HG03175 (cell line): ENCODE measurements around the gene USH1G.
"Not testable (repeated sequence)": the region's sequence is repeated elsewhere in the genome, so short reads cannot be mapped to it uniquely, and the experiment has no call there.

ENCODE experiments used
- ATAC-seq: cut with Tn5 transposase; IDR thresholded peaks from one replicate; pipeline ENCODE4 v1.9.1; 2021; ENCODE audit warnings: mild to moderate bottlenecking, moderate library complexity; ENCODE audit not compliant: unreplicated experiment

The USH1G gene

DNA sequence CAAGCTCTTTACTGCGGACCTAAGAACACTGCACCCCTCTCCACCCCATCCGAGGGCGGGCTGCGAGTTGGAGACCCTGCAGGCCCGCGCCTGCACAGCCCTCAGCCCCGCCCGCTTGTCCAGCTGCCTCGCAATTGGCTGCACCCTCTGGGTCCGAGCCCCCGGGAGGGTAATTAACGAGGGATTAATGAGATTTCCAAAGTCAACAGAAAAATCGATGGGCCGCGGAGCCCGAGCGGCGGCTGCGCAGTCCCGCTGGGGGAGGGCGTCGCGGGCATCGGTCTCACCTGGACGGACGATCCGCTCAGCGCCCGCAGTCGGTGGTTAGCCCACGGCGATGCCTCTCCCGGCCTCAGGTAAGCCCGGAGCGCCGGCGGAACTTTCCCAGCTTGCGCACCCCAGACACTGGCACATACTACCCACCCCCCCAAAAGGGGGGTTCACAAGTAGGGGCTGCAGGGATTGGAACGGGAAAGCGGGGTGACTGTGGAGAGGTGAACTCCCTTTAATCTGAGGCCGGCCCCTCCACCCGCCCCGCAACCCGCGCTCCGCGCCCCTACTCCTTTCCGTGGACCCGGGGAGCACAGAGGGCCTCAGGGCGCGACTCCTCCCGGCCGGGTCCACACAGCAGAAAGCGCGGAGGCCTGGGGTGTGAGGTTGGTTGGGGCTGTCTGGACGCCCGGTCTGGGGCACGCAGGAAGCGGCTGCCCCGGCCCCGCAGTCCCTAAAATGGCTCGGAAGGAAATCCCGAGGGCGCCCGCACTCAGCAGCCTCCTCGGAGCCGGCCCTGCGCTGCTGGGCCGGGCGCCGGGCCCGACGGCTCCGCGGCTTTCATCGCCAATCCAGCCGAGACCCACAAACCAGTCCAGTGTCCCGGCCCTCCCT lies 12.8 kb upstream of the USH1G start, which contains the start of gene OTOP3:
Gene OTOP3 (plus strand): TSS at position 314 of the 885 bp plus-strand sequence. CDS start 24 bp downstream, at position 338.
- ATAC-seq: no peak

DNA sequence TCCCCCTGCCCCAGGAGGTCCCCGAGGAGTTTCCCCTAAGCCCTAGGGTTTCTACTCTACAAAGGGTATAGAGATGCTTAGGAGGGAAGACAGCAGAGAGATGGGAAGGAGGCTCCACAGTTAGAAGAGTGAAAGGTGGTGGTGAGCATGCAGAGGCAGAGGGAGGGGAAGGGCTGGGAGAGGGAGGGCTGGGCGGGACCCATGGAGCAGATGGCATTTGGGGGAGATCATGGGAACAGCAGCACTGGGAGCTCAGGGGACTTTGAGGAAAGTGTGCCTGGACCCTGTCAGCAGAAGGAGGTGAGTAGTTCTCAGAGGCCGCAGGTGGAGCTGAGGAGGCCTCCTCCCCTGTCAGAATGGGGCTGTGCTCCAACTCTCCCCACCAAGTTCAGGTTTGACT lies 12.0 kb upstream of the USH1G start:
- ATAC-seq: no peak

DNA sequence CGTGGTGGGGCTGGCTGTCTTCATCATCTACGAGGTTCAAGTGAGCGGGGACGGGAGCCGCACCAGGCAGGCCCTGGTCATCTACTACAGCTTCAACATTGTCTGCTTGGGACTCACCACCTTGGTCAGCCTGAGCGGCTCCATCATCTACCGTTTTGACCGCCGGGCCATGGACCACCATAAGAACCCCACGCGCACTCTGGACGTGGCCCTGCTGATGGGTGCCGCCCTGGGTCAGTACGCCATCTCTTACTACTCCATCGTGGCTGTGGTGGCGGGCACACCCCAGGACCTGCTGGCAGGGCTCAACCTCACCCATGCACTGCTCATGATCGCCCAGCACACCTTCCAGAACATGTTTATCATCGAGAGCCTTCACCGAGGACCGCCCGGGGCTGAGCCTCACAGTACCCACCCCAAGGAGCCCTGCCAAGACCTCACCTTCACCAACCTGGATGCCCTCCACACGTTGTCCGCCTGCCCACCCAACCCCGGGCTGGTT lies 7.5 kb upstream of the USH1G start:
- ATAC-seq: no peak

DNA sequence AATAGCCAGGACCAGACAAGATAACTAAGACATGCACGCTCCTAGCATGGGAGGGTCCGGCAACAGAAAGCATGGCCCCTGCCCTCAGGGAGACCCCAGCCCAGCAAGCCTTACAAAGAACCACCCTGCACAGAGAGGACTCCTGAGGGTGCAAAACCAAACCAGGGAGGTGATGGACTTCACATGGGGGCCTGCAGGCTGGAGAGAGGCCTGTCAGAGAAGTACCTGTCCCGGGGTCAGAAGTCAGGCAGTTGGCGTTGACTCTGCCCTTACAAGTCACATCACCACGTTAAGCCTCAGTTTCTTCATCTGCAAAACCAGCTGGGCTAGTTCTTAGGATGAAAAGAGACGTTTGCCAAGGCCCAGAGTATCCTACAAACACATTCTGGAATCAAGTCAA lies 5.7 kb upstream of the USH1G start:
- ATAC-seq: no peak

DNA sequence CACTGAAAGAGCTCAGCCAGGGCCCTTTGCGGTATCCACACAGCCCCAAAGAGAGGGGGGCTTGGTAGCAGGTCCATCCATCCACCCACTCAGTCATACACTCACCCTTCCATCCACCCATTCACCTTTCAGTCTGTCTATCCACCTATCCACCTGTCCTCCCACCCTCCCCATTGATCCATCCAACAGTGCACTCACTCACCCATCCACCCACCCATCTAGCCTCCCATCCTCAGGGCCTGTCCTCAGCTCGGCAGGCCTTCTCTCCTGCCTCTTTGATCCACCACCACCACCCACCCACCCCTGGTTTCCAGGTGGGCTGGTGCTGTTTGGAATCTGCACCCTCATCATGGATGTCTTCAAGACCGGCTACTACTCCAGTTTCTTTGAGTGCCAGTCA lies 2.2 kb upstream of the USH1G start:
- no peak for ATAC-seq

DNA sequence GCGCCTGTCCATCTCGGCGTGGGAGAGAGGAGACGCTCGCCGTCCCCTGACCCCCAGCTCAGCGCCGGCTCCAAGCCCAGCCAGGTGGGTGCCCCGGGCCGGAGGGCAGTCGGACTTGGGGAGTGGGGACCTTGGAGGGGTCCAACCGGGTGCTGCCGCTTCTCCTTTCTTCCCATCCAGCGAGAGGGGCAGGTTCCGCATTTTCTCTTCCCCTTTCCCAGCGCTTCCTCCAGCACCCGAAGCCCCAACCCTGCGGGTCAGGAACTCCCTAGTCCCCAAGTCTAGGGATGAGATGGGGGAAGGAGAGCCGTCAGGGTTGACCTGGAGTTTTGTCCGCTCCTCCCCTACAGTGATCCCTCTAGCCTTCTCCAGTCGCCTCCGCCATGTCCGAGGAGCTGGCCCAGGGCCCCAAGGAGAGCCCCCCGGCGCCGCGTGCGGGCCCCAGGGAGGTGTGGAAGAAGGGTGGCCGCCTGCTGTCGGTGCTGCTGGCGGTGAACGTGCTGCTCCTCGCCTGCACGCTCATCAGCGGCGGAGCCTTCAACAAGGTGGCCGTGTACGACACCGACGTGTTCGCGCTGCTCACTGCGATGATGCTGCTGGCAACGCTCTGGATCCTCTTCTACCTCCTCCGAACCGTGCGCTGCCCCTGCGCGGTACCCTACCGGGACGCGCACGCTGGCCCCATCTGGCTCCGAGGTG lies 1.3 kb upstream of the USH1G start, which contains the start of gene OTOP2:
Gene OTOP2 (plus strand): TSS at position 24 of the 699 bp plus-strand sequence. CDS start 360 bp downstream, at position 384.
- no peak for ATAC-seq

DNA sequence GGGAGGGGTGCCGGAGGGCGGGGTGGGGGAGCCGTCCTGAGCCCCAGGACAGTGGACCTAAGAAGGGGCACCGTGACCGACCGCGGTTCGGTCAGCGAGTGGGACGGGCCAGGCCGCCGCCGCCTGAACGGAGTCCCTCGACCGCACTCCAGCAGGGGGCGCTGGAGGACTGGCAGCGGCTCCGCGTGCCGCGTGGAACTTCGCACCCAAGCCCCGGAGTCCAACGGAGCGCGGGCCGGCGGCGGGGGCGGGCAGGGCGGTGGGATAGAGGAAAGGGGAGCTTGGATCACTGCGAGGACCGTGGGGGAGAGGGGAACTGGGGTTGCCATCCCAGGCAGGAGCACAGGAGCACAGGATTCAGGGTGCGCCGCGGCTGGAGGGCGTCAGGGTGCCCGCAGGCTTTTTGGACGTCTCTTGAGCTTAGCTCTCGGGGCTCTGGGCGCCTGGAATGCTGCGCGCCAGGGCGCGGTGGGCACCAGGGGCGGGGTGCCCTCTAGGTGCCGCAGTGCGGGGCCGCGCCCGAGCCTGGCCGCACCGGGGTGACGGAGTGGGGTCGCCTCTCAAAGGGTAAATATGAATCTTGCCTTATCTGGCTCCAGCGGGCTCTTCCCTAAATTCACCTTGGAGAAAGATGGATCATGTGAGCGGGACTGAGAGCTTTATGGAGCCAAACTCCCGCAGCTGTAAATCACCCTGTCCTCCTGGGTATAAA lies 639 bp upstream of the USH1G start:
- ATAC-seq: no peak

DNA sequence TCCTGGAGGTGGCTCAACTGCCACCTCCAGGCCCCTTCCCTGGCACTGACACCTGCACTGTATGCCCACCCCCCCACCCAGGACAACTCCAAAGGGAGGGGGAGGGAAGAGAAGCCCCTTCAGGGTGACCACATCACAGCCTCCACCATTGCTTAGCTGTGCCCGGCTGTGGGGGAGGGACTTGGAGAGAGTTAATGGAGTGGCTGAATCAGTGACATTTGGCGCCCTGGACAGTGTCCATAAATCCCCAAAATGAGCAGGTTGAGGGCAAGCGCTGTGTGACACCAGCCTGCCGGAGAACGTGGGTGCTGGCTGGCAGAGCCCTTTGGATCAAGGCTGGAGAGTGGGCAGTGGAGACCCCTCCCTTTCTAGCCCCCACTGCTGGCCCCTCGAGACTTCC lies 883 bp downstream of the USH1G start:
- ATAC-seq: no peak

DNA sequence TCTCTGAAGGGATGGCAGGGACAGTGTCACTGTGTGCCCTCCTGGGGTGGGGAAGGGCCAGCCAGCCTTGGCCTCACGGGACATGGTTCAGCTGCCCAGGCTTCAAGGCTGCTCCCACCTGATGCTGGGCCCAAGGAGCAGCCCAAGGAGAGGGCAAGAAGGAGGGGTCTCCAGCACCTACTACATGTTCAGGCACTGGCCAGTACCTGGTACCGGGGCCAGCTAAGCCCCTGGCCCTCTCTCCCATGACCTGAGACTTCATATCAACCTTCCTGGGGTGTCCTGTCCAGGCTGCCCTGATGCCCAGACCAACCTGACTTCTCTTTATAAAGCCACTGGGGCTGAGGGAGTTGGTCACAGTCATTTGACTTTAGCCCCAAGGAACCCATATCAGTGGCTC lies 1.3 kb downstream of the USH1G start:
- ATAC-seq: no peak

DNA sequence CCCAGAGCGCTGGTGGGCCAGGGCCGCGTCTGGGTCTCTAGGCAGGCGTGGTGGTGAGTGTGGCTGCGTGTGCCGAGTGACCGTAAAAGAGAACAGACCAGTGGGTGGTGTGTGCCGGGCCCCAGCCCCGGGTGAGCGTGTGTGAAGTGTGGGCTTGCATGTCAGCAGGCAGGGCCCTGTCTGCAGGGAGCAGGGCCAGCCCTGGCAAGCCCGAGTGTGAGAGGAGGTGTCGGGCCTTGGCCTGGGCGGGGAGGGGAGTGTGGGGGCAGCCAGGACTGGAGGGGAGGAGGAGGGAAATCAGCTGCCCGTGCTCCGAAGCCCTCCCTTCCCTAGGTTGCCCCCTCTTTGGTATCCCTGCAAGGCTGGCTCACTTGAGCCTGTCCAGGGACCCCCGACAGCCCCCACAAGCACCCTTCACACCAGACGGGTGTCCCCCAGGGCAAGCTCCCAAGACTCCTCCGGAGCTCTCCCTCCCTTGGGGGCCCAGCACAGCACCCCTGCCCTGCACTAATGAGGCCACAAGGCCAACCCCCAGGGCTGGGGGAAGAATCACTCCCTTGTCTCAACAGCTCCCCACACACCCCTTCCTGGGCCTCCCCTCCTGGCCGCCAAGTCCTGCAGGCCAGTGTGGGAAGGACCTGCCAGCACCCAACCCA lies 1.9 kb downstream of the USH1G start:
- no peak for ATAC-seq

DNA sequence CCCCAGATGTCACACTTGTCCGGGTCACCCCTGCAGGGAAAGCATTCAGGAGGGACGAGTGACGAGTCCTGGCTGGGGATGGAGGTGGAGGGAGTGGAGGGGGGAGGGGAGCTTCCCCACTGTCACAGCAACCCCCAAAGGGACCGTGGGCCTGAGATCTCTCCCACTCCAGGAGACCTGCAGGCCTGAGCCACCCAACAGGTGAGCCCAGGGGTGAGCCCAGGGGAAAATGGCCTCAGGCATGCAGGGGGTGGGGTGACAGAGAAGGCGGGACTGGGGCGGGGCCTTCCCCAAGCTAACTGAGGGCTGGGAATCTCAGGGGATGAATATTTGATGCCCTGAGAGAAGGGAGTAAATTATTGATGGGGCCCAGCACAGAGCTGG lies 2.4 kb downstream of the USH1G start:
- no peak for ATAC-seq

DNA sequence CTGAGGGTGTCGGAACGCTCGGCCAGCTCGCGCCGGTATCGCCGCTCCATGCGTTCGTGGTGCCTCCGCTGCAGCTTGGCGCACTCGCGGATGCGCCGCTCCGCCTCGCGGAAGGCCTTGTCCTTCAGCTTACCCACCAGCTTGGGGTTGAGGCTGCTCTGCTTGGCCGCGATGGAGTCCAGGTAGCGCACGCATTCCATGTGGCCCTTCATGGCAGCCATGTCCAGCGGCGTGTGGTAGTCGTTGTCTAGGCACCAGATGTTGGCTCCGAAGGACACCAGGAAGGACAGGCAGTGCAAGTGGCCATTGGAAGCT lies 2.8 kb downstream of the USH1G start:
- ATAC-seq: no peak

DNA sequence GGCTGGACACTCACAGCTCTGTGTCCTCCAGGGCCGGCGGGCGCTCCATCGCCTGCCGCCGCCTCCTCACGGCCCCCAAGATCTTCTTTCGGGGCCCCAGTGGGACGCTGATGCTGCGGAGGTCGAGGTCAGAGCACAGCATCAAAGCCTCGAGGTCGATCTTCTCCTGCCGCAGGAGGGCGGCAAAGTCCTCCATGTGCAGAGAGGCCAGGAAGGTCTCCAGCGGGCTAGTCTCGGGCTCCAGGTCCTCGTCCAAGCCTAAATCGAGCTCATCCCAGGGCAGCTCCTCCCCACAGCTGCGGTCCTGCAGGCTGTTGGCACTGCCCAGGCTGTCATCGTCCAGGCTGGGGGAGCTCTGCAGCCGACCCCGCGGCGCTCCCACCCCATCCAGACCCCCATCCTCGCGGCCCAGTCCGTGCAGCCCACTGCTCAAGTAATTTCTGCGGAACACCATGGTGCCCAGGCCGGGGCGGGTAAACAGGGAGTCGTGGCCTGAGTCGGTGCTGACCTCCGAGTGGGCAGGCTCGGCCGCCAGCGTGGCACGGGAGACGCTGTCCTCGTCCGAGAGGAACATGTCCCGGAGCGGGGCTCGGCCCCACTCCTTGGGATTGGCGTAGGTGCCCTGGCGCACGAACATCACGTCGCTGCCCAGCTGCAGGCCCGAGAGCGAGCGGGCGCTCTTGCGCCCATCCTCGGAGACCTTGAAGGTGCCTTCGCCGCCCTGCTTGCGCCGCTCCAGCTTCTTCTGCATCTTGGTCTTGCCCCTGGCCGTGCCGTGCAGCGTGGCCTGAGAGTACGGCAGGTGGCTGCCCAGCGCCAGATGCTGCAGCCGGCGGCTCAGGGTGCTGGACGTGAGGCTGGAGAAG lies 3.4 kb downstream of the USH1G start:
- no peak for ATAC-seq

DNA sequence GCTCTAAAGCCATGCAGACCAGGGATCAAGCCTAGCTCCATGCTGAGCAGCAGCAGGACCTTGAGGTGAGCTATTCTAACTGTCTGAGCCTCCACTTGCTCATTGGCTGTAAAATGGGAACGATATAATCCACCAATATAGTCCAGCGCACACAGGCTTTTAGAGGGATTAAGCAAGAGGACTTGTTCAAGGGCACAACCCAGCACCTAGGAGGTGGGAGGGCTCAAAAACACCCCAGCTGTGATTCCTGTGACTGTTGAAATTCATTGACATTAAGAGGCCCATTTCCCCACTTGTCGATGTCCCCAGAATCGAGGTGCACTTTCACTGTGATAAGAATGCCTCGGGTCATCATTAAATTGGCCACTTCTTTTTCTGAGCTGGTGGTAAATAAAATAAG lies 4.1 kb downstream of the USH1G start:
- ATAC-seq: no peak

DNA sequence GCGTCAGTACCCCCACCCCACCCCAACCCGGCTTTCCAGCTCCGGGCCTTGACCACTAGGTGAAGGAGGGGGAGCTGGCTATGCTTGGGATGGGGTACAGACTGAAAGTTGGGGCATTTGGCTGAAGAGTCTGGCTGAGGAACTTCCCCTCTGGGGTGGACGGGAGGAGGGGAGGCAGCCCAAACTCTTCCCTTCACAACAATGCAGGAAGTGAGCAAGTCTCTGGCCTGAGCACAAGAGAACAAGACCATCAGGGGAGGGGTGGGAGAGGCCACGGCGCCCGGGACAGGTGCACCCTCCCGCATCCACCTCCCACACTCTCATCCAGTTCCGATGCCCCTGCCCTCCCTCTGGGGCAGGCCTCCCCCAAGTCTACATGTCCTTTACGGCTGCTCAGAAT lies 5.6 kb downstream of the USH1G start:
- ATAC-seq: no peak

DNA sequence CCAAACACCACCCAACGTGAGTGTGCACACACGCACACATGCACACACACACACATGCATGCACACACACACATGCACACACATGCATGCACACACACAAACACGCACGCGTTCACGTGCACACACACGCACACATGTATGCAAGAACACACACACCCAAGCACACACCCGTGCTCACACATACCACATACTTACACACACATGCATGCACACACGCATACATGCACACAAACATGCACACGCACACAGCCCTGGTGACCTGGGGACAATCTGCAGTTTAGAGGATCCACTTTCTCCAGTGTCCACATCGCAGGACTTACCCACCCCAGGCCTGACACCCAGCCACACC lies 6.2 kb downstream of the USH1G start:
- no peak for ATAC-seq

DNA sequence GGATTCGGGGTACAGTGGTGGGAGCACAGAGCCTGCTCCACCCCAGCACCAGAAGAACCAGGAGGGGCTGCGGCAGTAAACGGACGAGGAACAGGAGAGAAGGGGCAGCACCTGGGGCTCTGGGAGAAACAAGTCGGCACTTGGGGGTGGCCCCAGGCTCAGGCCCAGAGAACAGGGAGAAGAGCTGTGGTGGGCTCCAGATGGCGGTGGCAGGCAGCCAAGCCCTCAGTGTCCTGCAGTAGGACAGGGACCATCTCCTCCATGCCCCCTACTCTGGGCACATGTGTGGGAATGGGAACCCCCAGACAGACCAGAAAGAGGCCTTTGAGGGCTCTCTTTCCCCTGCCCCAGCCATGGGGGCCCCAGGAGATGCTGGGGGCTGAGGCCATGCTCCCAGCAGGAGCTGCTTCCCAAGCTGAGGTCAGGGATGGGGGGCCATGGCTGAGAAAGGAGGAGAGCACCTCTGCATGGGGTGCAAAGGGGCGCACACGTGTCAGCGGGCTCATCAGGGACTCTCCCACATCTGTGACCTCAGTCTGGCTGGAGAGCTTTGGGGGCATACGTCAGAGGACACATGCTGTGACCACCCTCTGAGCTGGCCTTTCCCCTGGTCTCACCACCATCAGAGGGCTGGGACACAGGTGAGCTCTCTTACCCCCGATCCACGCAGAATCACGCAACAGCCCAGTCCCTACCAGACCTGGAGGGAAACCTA lies 6.8 kb downstream of the USH1G start:
- ATAC-seq: no peak

DNA sequence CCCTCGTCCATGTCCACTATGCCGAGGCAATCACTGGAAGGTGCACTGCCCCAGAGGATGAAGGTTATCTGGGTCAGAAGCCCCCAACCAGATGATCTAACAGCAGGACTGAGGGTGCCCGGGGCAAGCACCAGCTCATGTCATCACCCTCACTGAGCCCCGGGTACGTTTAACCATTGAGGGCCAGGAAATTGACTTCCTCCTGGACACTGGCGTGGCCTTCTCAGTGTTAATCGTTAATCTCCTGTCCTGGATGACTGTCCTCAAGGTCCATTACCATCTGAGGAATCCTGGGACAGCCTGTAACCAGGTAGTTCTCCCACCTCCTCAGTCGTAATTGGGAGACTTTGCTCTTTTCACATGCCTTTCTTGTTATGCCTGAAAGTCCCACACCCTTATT lies 11.6 kb downstream of the USH1G start:
- ATAC-seq: not testable (repeated sequence)

DNA sequence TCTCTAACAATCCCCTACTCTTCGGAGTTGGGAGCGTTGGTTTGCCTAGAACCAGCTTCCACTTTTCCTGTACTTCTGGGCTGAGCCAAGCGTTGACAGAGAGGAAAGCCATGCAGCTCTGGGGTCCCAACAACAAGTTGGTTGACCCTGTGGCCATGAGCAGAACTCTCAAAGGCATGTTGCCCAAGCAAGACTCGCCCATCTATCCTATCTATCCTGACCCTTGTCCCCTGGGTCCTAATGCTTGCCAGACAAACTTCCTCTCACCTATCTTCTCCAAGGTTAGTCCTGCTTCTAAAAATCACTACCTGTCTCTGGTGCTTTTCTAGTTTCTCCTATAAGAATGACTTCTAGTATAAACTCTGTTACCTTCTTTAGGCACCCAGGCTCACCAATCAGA lies 14.0 kb downstream of the USH1G start:
- ATAC-seq: not testable (repeated sequence)

DNA sequence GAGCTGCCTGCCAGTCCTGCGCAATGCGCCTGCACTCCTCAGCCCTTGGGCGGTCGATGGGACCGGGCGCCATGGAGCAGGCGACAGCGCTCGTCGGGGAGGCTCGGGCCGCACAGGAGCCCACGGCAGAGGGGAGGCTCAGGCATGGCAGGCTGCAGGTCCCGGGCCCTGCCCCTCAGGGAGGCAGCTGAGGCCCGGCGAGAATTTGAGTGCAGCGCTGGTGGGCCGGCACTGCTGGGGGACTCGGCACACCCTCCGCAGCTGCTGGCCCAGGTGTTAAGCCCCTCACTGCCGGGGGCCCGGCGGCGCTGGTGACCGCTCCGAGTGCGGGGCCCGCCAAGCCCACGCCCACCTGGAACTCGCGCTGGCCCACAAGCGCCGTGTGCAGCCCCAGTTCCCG lies 16.0 kb downstream of the USH1G start:
- ATAC-seq: no peak
